GM18502 (cell line): Measurements from ENCODE around the gene NADK2.

Source experiments
- ATAC-seq: cut with Tn5 transposase; IDR thresholded peaks from one replicate; pipeline ENCODE4 v1.9.1; 2021; ENCODE audit warnings: mild to moderate bottlenecking; ENCODE audit not compliant: unreplicated experiment, poor library complexity

The NADK2 gene

DNA sequence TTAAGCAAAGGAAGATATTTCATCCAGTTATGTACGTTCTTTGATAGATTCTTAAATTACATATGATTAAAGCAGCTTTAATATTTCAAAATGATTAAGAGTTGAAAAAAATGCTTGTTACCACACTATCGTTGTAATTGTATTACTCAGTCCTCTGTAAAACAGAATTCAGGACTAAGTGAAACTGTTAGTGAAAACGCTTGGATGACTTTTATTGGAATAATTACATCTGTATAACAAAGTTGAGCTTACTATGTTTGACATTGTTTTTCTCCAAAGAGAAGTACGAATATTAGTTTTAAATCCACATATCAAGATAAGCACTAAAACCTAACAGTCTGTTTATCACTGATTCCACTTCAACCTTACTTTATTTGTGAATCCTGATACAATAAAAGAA is 8.7 kb upstream of the NADK2 start:
- no peak for ATAC-seq

DNA sequence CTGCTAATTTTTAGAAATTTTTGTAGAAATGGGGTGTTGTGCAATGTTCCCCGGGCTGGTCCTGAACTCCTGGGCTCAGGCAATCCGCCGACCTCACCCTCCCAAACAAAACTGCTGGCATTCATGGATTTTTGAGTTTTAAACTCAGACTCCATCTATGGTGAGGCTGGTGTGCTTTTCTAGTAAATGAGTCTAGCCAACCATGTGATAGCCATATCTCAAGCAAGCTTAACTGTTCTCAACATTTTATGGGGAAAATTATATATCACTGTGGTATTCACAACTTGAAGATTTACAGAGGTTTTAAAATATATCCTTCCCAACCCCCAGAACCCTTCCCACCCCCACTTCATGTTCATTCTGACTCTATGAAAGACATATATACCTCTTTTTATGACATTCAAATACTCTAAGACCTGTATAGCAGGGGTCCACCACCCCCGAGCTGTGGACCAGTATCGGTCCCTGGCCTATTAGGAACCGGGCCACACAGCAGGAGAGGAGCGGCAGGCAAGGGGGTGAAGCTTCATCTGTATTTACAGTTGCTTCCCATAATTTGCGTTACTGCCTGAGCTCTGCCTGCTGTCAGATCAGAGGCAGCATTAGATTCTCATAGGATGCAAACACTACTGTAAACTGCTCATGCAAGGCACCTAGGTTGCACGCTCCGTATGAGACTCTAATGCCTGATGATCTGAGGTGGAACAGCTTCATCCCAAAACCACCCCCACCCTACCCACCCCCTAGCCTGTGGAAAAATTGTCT is 4.5 kb upstream of the NADK2 start:
- ATAC-seq = no peak

DNA sequence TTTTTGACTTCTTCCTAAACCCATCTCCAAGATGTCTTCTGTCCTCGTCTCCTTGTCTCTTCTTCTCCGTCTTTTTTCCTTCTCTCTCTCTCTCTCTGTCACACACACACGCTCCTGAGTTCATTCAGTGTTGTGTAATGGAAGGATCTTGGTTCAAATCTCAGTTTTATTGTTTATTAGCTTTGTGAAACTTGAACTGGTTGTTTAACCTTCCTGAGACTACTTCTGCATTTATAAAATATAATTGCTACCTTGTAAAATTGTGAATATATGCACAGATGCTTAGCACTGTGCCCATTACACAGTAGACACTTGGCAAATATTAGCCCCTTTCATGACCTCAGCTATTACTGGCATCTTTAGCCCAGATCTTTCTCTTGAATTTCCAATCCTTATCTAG is 2.4 kb upstream of the NADK2 start:
- no peak for ATAC-seq

DNA sequence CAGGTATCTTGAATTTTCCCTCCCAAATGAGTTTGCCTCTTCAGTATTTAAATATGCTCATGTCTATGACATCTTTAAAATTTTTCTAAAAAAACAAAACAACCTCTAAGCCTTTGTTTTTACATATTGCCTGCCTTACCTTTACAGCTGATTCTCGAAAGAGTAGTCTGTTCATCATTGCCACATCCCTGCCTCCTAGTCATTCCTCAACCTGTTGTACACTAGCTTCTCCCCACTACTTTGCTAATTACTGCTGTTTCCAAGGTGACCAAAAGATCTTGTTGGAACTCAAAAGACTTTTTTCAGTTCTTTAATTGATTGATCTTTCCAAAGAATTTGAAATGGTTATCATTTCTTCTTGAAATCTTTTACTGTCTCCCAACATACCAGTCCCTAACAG is 1.9 kb upstream of the NADK2 start:
- no peak for ATAC-seq

DNA sequence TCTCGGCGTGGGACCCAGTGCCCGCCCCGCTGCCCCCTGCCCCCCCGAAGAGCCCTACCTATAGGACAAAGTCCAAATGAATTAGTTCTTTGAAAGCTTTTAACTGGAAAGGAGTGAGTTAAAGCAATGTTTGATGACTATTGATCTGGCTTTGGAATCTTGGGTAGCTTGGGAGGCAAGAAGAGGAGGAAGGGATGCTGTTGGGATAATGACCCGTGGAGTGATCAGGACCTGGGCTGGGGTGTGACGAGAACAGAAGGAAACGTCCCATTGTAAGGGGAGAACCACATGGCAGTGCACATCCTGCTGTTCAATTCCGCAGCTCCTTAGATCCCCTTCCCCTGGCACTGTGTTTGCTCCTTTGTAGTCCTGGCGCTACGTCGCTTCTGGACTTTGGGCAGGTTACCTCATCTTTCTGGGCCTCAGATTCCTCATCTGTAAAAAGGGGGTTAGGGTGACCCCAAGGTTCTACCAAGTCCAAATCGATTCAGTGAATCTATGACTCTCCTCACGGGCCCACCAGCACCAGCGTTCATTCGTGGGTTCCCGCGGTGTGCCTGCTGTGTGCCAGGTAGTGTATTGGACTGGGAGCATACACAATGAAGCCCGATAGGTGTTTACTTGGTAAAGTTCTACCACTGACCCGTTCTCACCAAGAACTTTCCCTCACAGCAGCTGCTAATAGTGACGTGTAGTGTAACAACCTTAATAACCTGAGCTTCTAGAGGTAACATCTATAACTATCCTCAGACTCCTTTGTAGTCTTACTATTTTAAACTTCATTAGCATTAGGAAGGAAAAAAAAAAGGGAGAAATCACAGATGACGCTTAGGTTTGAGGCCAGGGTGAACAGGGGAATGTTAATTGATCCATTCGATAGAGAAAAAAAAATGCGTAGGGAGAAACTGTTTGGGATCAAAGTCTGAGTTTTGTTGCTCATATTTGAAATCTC is 1.1 kb upstream of the NADK2 start:
- ATAC-seq = no peak

DNA sequence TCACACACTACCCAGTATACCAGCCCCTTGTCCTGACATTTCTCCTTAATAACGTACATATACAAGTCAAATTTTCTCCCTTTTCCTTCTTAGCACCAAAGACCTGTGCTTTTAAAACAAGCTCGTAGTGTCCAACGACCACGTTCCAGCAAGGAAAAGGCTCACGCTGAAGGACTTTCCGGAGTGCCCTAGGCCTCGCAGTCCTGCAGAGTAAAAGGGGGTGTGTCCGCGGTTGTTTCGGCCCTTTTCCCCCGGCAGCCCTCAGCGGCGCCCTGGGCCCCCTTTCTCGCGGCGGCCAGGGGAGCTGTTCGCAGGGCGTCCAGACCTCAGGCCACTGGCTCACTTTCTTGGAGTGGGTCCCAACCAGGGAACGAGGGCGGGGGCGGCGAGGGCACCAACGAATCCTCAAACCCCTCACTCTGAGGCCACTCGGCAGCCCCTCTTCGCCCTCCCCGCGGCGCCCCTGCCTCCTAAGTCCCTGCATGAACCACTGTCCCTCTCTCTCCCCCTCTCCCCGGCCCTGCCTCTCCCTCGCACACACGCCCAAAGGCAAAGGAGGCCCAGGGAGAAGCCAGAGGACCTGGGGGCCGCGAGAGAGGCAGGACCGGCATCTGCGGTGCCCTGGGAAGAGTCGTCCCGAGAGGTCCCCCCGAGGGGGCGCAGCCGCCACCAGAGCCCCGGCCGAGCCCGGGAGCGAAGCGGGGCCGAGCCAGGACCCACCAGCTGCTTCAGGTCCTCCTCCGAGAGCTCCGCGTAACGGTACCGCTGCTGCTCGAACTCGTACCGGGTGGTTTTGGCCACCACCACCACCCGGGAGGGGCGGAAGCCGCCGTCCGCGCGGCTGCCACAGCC is 720 bp downstream of the NADK2 start:
- ATAC-seq = peak; percentile 25

DNA sequence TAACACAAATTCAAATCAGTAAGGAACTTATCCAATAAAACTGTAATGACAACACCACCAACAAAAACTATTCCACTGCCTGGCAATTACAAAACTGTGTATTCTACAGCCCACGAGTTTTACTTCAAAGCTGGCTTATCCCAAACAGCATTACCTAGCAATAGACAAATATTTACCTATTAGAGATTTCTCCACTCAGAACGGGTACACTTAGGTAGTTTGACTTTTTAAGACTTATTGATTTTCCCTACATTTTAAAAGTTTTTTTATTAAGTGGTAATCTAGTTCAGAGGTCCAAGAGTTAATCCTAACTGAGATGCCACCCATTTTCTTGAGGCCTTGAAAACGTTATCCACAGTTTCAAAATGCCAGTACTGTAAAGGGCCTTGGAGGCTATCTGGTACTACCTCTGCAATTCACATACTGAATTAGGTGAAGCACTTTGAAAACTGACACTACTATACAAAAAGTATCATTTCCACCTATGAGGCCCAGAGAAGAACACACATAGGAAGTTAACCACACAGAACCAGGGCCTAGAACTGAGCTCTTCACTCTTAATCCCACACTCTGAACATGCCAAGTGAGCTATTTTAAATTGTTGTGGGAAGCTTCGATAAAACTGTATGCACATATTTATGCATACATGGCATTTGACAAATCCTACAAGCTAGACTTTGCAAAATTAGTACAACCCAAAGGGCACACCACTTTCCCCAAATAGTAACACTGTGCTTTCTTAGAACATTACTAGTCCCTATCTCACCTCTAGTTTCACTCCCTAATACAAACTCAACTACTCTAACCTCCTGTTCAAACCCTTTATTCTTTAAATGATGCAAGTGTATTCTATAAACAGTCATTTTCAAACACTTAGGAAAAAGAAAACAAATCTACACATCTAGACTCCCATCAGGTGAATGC is 2.1 kb downstream of the NADK2 start:
- ATAC-seq = no peak

DNA sequence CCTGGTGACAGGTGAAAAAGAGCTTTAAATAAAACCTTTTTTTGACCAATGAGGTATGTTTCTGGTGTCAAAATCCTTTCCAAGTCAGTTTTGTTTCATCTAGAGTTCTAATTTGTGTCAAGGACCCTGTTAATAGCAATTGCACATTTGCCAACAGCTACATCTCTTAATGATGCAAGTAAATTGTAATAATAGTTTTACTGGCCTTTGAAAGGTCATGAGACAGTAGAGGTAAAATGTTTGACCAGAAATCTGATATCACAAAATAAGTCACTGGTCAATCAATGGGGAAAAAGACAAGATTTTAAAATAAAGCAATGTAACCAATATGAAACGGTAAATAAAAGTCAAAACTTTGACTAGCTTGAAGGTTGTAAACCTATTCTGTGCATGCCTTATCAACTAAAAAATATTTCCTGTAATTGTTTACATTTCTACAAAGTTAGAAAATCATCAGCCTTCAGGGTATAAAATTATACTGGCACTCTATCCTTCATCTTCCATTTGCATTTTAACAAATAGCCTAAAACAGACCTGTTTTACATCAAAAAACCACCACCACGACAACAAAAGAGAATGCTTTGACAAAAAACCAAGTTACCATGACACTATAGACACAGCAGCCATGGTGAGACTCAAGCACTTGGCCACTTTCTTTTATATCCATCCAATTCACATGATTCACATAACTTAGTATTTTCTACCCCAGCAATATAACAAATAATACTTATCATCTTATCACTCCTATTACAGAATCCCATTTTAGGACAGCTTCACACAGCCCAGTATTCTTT is 3.0 kb downstream of the NADK2 start:
- ATAC-seq = no peak

DNA sequence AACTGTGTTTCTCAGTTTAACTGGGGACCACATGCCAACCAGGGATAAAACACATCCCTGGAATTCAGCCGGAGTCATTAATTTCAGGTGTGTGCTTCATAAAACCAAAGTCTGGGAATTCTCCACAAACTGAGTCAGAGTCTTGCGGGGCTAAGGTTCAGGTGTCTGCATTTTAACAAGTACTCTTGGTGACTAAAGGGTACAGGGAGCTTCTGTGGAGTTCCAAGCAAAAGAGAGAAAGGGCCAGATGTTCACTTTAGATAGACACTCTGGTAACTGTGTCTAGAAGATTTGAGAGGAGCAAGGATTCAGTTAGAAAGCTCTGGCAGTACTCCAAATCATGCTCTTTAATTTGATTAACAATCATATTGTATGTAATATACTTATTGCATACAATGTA is 4.0 kb downstream of the NADK2 start:
- ATAC-seq = no peak

DNA sequence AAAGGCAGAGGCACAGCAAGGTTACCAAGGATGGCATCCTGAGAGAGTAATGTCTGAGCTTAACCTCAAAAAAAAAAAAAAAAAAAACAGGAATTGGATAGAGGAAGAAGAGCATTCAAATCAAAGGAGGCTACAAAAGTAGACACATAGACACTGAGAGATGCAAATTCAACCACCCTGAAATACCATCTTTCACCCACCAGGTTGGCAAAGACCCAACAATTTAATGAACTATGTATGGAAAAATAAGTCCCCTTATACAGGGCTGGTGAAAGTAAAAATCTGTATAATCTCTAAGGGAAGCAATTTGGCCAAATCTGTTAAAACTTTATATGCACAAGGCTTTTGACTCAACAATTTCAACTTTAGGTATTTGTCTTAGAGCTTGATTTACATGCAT is 4.9 kb downstream of the NADK2 start:
- no peak for ATAC-seq

DNA sequence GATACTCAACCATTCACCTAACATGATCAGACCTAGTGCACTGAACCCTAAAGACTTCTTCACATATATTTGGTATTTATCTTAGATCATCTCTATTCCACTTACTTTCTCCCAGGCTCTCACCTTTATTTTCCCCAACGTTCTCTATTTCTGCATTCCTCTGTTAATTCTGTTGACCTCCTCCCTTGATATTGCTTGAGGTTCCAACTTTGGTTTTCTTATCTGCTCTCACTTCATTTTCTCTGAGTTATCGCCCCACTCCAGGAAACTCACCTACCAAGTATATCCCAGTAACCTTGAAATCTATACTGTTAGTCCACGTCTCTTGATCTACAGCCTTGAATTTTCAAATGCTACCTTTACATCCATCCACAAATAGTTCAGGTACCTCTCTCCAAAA is 9.2 kb downstream of the NADK2 start:
- no peak for ATAC-seq

DNA sequence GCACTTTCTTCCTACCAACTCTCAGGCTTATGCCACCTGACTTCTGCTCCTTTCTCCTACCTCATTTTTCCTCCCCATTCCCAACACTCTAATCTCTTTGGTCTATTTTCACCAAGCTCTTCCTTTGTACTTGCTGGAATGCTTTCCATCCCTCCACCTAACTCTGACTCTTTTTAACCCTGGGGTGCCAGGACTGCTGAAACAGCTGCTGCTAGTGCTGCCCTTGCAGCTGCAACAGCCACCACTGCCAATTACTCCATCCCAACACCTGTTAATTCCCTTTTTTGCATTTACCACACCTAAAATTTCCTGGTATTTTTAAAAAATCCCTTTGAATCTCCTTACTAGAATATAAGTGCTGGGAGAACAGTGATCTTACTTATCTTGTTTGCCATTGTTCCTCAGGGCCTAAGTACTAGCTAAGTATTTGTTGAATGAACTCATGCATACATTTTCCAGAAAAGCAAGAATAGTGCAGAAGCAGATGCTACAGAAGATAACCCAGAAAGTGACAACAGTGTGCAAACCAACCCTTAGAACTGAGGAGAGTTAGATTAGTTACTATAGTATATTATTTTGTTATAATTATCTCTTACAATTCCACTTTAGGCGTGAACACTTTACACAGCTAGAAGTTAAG is 11.5 kb downstream of the NADK2 start:
- ATAC-seq = no peak

DNA sequence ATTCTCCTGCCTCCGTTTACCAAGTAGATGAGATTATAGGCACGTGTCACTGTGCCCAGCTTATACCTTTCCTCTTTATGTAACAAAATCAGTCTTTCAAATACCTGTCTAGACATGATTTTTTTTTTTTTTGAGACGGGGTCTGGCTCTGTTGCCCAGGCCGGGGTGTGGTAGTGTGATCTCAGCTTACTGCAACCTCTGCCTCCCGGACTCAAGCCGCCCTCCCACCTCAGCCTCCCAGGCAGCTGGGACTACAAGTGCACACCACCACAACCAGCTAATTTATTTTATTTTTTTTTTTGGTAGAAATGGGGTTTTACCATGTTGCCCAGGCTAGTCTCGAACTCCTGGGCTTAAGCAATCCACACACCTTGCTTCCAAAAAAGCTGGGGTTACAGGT is 13.2 kb downstream of the NADK2 start:
- ATAC-seq = no peak

DNA sequence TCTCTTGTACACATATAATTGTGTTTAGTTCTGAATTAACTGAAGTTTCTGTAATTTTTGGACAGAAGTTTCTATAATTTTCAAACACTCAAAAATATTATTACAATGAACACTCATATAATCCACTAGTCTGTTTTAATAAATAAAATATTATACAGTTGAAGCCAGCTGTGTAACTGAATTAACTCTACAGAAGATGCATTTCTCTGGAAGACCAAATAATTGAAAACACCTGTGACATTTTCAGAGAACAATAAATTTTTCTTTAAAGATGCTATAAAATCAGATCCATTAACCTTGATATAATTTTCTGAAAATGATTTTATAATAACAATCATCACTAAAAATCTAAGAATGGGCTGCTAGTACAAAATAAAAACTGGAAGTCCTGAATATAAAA is 14.7 kb downstream of the NADK2 start:
- ATAC-seq = no peak

DNA sequence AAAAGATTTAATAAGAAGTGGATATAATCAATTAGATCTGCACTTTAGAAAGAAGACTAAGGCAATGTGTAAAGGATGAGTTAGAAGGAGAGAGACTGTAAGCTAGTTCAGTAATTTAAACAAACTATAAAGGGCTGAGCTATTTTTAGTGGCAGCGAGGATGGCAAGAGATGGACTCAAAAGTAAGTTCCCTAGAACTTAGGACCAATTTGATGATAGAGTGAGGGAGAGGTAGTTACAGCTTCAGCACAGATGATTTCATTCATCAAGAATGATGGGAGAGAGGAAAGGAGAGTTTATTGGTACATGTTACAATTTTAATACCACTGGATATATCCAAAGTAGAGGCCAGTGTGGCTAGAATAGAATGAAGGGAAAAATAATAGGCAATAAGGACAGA is 19.1 kb downstream of the NADK2 start:
- no peak for ATAC-seq

DNA sequence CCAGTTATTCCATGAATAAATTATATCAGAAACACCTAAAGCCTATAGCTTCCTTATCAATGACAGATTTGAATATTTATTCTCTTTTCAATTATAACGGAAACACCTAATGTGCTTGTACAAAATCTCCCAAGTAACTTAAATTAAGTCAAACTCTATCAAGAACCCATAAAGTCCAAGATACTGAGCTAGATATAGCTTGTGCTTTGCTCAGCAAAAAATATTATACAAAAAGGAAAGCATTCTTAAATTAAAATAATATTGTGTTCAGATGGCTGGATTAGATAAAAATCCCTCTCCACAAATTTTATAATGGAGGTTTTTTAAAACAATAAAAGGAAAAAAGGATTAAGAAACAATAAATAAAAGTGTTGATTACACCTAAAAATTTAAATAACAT is 23.7 kb downstream of the NADK2 start:
- no peak for ATAC-seq

DNA sequence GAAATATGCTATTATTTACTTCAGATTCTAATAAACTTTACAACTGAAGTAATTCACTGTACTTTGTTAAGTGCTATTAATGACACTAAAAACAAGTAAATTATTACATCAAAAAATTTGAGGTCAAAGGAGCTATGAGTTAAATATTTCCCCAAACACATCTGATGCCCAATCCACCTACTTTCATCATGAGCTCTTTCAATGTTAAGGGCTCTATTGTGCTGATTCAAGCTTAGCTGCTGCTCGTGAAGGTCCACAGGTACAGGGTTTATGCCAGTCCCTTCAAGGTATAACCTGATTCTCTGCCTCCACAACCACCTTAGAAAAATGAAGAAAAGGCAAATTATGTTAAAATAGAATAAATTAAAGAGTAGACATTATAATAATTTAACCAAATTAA is 24.2 kb downstream of the NADK2 start:
- no peak for ATAC-seq

DNA sequence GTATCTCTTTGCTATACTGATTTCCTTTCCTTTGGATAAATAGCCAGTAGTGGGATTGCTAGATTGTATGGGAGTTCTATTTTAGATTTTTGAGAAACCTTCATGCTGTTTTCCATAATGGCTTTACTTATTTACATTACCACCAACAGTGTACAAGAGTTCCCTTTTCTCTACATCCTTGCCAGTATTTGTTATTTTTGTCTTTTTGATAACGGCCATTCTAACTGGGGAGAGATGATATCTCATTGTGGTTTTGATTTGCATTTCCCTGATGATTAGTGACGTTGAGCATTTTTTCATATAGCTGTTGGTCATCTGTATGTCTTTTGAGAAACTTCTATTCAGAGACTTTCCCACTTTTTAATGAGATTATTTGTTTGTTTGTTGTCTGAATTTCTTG is 25.8 kb downstream of the NADK2 start:
- ATAC-seq = no peak
